ENCODE data around the gene SIGLEC9.

SIGLEC9 gene

DNA sequence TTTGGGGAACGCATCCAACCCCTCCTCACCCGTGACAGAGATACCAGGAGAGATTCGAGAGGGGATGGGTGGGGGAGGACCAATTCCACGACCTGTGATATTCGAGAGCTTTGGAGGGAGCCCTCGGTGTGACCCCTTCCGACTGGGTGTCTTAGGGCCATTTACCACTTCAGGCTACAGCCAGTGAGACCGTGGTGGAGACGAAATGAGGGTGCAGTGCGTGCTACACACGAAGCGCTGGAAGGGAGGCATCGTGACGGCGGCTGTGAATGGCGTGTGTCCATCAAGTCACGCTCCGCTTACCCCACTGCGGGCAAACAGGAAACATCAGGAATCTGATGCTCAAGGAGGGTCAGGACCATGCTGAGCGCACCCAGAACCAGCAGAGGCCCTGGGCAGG, 26.9 kb upstream of the SIGLEC9 start:
- no peak for DNase-seq

DNA sequence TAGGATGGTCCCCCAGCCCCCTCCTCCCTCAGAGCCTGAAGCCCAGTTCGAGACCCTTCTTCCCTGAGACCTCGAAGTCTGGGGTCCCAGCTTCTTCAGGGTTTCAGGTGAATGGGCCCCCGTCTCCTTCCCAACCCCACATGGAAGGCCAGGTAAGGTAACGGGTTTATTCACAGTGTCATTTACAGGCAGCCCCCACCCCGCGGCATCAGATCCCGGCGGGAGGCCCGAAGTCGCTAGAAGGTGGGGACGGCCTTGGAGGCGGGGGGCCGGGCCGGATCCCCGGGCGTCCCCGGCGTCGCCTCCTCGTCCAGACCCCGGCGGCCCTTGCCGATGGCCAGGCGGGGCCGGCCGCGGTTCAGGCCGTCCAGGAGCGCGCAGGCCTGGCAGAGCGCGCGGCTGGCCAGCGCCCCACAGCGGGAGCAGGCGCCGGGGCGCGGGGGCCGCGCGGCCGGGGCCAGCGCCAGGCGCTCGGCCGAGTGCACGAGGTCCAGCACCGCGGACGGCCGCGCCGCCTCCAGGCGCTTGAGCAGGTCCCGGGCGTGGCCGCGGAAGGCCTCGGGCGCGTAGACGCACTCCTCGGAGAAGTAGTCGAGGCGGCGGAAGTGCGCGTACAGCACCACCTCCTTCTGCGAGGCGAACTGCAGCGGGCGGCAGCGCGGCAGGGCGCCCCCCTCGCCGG, 26.2 kb upstream of the SIGLEC9 start:
- no peak for DNase-seq

GRCh38 chr19:51099047-51099382, 25.7 kb upstream of the SIGLEC9 start:
- DNase-seq, result no peak

DNA sequence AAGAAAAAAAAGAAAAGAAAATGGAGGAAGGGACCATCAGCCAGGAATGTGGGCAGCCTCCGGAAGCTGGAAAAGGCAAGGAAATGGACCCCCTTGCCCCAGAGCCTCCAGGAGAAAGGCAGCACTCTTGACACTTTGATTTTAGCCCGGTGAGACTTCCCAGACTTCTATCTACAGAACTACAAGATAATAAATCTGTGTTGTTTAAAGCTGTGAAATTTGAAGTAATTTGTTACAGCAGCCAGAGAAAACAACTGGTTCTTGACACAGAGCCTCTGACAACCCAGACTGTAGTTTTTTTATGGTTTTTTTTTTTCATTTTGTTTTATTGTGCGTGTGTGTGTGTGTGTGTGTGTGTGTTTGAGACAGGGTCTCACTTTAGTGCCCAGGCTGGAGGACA, 24.1 kb upstream of the SIGLEC9 start:
- DNase-seq, result no peak

- DNase-seq, result no peak
These were observed 23.4 kb upstream of the SIGLEC9 start for GRCh38 chr19:51101171-51101865.

GRCh38 chr19:51102991-51103390, 21.7 kb upstream of the SIGLEC9 start:
- no peak for DNase-seq

GRCh38 chr19:51103926-51104341, 20.8 kb upstream of the SIGLEC9 start:
- no peak for DNase-seq

GRCh38 chr19:51107406-51108065, 17.2 kb upstream of the SIGLEC9 start:
- peak; percentile 23 for DNase-seq

- peak; percentile 100 for DNase-seq
These were observed 16.5 kb upstream of the SIGLEC9 start, which contains the start of gene CTU1 for GRCh38 chr19:51108066-51108804. Gene CTU1, minus strand, starts transcription at chr19:51108409. Its CDS starts 3,840 bp downstream, at chr19:51104569.

- no peak for DNase-seq
These were observed 15.9 kb upstream of the SIGLEC9 start for GRCh38 chr19:51108805-51109146.

- no peak for DNase-seq
These were observed 14.1 kb upstream of the SIGLEC9 start for GRCh38 chr19:51110666-51110971.

GRCh38 chr19:51111606-51112005, 13.1 kb upstream of the SIGLEC9 start:
- DNase-seq, result no peak

GRCh38 chr19:51114087-51114729, 10.5 kb upstream of the SIGLEC9 start:
- DNase-seq, result peak; percentile 86

- DNase-seq, result peak; percentile 53
These were observed 7.9 kb upstream of the SIGLEC9 start for GRCh38 chr19:51116736-51117286.

DNA sequence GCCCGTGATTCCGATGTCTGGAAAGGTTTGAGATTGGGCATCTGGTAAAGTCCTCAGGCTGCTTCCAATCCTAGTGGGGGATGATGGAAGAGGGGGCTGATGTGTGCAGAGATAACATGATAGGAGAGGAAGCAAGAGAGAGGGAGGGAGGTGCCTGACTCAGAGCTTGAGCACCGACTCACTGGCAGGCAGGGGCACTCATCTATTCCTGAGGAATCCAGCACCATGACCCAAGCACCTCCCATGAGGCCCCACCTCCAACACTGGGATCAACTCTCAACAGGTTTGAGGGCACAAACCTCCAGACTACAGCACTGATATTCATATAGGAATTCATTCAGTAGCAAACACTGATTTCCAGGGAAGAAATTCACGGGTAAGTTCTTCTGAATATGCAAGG, 5.6 kb upstream of the SIGLEC9 start:
- no peak for DNase-seq

DNA sequence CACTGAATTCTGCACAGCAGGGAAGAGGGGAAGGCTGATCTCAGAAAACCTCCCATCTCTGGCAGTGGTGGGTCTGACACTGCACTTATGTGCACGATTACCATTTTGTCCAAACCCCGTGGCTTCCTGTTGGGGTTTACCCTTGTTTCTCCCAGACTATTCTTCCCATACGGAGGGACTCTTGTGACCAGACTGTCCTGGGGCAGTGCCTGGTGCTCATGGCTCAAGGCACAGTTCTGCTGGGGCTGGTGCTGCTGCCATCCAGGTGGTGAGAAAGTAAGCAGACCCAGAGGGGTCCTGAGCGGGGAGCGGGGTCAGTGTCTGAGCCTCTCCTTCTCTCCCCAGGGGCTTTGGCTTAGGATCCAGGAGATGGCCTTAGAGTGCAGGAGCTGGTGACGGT, 5.1 kb upstream of the SIGLEC9 start:
- DNase-seq, result no peak

DNA sequence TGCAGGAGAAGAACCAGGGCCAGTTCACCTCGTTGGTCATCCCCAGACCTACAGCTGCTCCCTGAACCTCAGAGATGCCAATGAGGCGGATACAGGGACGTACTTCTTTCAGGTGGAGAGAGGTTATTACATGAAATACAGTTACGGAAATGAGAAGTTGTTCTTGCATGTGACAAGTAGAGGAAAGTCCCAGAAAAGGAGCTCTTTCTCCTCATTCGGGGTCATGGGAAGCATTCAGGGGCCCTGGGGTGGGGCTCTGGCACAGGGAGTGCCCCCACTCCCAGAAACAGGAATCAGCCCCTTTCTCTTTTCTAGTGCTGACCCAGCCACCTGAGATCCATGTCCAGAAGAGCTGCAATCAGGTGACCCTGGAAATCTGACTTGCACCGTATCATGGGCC, 4.5 kb upstream of the SIGLEC9 start:
- no peak for DNase-seq

DNA sequence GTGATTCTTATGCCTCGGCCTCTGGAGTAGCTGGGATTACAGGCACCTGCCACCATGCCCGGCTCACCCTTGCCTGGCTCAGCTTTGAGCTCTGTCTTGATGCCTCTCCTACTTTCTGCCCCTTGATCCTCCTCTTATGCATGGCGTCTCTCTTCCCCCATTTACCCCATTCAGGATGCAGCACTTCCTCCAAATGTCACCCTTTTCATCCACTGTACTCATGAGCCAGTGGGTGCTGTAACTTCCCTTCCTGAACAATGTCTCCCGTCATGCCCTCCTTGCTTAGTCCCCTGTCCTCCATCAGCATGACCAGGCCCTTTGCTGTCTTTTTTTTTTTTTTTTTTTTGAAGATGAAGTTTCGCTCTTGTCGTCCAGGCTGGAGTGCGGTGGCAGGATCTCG, 3.4 kb upstream of the SIGLEC9 start:
- no peak for DNase-seq

GRCh38 chr19:51122112-51122981, 2.4 kb upstream of the SIGLEC9 start:
- no peak for DNase-seq

GRCh38 chr19:51123381-51123800, 1.3 kb upstream of the SIGLEC9 start:
- peak; percentile 73 for DNase-seq

GRCh38 chr19:51123802-51124201, 904 bp upstream of the SIGLEC9 start:
- DNase-seq, result no peak

- no peak for DNase-seq
These were observed 490 bp upstream of the SIGLEC9 start for GRCh38 chr19:51124216-51124615.
